ENCODE data around the gene NLRC3.

DNA sequence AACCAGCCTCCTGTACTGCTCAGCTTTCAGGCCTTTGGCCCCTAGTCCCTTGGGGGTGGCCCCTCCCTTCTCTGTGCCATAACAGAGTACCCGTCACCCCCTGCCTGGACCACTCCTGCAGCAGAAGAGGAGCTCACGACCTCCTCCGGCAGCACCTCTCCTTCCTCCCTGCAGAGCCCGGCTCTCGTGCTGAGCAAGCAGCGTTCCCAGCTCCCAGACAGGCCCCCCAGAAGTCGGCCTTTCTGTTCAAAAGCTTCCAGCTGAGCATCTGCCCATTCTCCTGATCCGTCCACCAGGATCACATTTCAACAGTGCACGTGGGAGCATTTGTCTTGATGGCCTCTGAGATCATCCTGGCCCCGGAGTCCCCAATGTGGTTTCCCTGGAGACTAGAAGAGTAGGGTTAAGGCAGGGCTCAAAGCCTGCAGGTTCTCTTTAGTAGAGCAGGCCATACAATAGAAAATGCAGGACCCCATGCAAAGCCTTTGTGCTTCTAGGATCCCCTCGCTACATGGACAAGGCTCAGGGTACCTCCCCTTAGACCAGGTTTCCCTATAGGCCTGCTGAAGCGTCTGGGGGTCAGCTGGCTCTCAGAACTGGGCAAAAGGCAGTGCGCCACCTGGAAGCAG, 35.6 kb downstream of the NLRC3 start:
- TF ChIP-seq, protein P1, sequence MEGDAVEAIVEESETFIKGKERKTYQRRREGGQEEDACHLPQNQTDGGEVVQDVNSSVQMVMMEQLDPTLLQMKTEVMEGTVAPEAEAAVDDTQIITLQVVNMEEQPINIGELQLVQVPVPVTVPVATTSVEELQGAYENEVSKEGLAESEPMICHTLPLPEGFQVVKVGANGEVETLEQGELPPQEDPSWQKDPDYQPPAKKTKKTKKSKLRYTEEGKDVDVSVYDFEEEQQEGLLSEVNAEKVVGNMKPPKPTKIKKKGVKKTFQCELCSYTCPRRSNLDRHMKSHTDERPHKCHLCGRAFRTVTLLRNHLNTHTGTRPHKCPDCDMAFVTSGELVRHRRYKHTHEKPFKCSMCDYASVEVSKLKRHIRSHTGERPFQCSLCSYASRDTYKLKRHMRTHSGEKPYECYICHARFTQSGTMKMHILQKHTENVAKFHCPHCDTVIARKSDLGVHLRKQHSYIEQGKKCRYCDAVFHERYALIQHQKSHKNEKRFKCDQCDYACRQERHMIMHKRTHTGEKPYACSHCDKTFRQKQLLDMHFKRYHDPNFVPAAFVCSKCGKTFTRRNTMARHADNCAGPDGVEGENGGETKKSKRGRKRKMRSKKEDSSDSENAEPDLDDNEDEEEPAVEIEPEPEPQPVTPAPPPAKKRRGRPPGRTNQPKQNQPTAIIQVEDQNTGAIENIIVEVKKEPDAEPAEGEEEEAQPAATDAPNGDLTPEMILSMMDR (IDR thresholded peaks at IDR 0.05) = no peak
- no peak for TF ChIP-seq POLR2A (IDR thresholded peaks at IDR 0.05)

Data from right lobe of liver (tissue), 4 donors.